ENCODE data around the gene BCL2. TPM values are rescaled to one million over a fixed set of nuclear protein-coding genes. Genes with fewer than 3 reads are reported as not detected.

The BCL2 gene
- total and polyA plus RNA-seq, 2 donors from 2014 or later, result 6.0 to 39.2 TPM

GRCh38 chr18:63089041-63089440, 230.5 kb downstream of the BCL2 start:
- H3K4me1 ChIP-seq (ENCODE audit: control insufficient read depth in 2 of 3, insufficient read depth in 2 of 3, low read depth in 1 of 3, low read length in 3 of 3), result no peaks in the 10 kb centered on the region
- no peak overlapping the region for H3K4me3 ChIP-seq (ENCODE audit: low read length in 3 of 3)
- intact Hi-C loops (cut with DNase I), result no loop called here
- H3K9me3 ChIP-seq (ENCODE audit: control insufficient read depth in 2 of 3, insufficient read depth in 1 of 3, low read length in 3 of 3), result no peaks in the 10 kb centered on the region
- H3K36me3 ChIP-seq (ENCODE audit: control insufficient read depth in 2 of 3, insufficient read depth in 3 of 3, low read length in 3 of 3), result no peaks in the 10 kb centered on the region
- no peaks in the 10 kb centered on the region for H3K27me3 ChIP-seq (ENCODE audit: control insufficient read depth, insufficient read depth, low read length)
- DNase-seq (no peak), FAIRE-seq (no peak)
- no peak for TF ChIP-seq CTCF (IDR thresholded peaks at IDR 0.05; ENCODE audit: borderline replicate concordance, extremely low read depth, insufficient read depth)
- H3K27ac ChIP-seq (ENCODE audit: low read depth in 2 of 2, low read length in 2 of 2), result no peak overlapping the region
- H3K9ac ChIP-seq (ENCODE audit: low read length in 3 of 3), result no peak overlapping the region

GRCh38 chr18:63088262-63088661, 231.3 kb downstream of the BCL2 start:
- Histone ChIP-seq H3K36me3 (ENCODE audit: control insufficient read depth in 2 of 3, insufficient read depth in 3 of 3, low read length in 3 of 3) (no peaks in the 10 kb centered on the region), H3K4me3 (ENCODE audit: low read length in 3 of 3) (no peak overlapping the region), H3K4me1 (ENCODE audit: control insufficient read depth in 2 of 3, insufficient read depth in 2 of 3, low read depth in 1 of 3, low read length in 3 of 3) (no peaks in the 10 kb centered on the region), H3K27me3 (ENCODE audit: control insufficient read depth, insufficient read depth, low read length) (no peaks in the 10 kb centered on the region), H3K27ac (ENCODE audit: low read depth in 2 of 2, low read length in 2 of 2) (no peak overlapping the region), H3K9ac (ENCODE audit: low read length in 3 of 3) (no peak overlapping the region), H3K9me3 (ENCODE audit: control insufficient read depth in 2 of 3, insufficient read depth in 1 of 3, low read length in 3 of 3) (no peaks in the 10 kb centered on the region)
- FAIRE-seq, result no peak
- intact Hi-C loops (cut with DNase I), result no loop called here
- DNase-seq, result no peak
- TF ChIP-seq CTCF (IDR thresholded peaks at IDR 0.05; ENCODE audit: borderline replicate concordance, extremely low read depth, insufficient read depth), result no peak

DNA sequence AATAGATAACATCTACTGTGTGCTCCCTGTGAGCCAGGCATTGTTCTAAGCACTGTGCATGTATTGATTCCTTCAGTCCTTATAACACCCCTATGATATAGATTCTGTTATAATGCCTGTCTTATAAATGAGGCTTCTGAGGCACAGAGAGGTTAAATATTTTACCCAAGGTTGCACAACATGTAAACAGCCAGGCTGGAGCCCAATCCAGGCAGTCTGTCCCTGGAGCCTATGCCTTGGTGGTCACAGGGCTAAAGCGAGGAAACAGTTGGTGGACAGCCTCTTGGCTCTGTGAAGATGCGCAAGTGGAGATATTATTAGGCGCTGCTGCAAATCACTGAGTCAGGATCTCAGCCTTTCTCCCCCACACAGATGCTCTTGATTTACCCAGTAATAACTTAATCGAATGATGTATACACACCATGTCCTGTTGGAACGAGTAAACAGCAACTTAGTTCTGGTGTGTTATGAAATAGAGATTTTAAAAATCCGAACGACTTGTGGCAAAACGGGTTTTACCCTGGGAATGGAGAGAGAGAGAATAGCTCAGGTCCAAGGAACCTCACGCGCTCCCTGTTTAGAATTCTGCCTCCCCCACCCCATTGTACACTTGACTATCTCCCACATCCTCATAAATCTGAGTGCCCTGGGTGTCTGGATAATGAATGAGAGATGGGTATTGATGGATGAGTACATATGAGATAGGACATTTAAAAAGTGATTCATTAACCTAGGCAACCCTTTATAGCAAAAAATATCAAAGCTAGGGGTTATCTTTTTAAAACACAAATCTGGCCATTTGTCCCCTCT, 231.9 kb downstream of the BCL2 start:
- no peak for TF ChIP-seq CTCF (IDR thresholded peaks at IDR 0.05; ENCODE audit: borderline replicate concordance, extremely low read depth, insufficient read depth)
- FAIRE-seq (no peak), DNase-seq (no peak)
- H3K4me1 ChIP-seq (ENCODE audit: control insufficient read depth in 2 of 3, insufficient read depth in 2 of 3, low read depth in 1 of 3, low read length in 3 of 3), result no peaks in the 10 kb centered on the region
- intact Hi-C loops (cut with DNase I), result no loop called here
- H3K9me3 ChIP-seq (ENCODE audit: control insufficient read depth in 2 of 3, insufficient read depth in 1 of 3, low read length in 3 of 3), result no peaks in the 10 kb centered on the region
- H3K9ac ChIP-seq (ENCODE audit: low read length in 3 of 3), result no peak overlapping the region
- H3K27ac ChIP-seq (ENCODE audit: low read depth in 2 of 2, low read length in 2 of 2), result no peak overlapping the region
- H3K4me3 ChIP-seq (ENCODE audit: low read length in 3 of 3), result no peak overlapping the region
- H3K27me3 ChIP-seq (ENCODE audit: control insufficient read depth, insufficient read depth, low read length), result no peaks in the 10 kb centered on the region
- no peaks in the 10 kb centered on the region for H3K36me3 ChIP-seq (ENCODE audit: control insufficient read depth in 2 of 3, insufficient read depth in 3 of 3, low read length in 3 of 3)
